HepG2 (cell line): ENCODE results near the gene EPB42. TPM values are rescaled to one million over a fixed set of nuclear protein-coding genes. Genes with fewer than 3 reads are reported as not detected.

Experiments used
- ATAC-seq: fragments of 200-7000 bp; cut with Tn5 transposase; 3 replicates; pipeline ENCODE4 v1.9.1; 2020; ENCODE audit warnings: mild to moderate bottlenecking, moderate library complexity
- BruUV-seq: library from RNA; stranded (reverse); fragments of 400-500 nt; replicated peaks from 2 replicates; lab custom pipeline; 2021; lab: Mats Ljungman, UMichigan
- CTCF ChIA-PET: fragments of 300-600 bp; formaldehyde crosslinking; extraction: SDS; loops from one replicate; lab custom pipeline; 2021; ENCODE audit warnings: low total read pairs, inconsistent platforms, low intra/inter-chr PET ratio; lab: Yijun Ruan, JAX
- POLR2A ChIA-PET: fragments of 350-600 bp; sonication (Branson Sonifier 250); formaldehyde crosslinking; loops from one replicate; lab custom pipeline; 2020; ENCODE audit warnings: antibody characterized with exemption, inconsistent platforms; lab: Yijun Ruan, JAX
- DNase-seq: peaks from one replicate; pipeline ENCODE4 v3.0.0-alpha.2; 2015; ENCODE audit warnings: low spot score
- FAIRE-seq: peaks from 3 replicates; lab custom pipeline; 2011; peaks lifted over from hg19 to GRCh38; lab: Jason Lieb, UNC
- H2AFZ ChIP-seq: one replicate; pipeline ENCODE4 v1.6.1; 2011; ENCODE audit warnings: low read length, inconsistent platforms
- H3K27ac ChIP-seq: fragments of 300-600 bp; 3 replicates; pipeline ENCODE4 v1.8.0; 2011; ENCODE audit warnings: mixed run types, mild to moderate bottlenecking, mixed read lengths, low read length, inconsistent platforms; ENCODE audit not compliant: insufficient read depth; ENCODE audit errors: extremely low read length
- H3K27me3 ChIP-seq, 2 experiments: fragments of 200-600 bp in 1 of 2; 2 replicates in 1 of 2; 3 replicates in 1 of 2; pipeline versions ENCODE4 v1.6.0 to v1.8.0; 2011; ENCODE audit warnings: low read length in 2 of 2, mild to moderate bottlenecking in 2 of 2, moderate library complexity in 2 of 2, inconsistent platforms in 1 of 2; ENCODE audit not compliant: insufficient read depth in 2 of 2, control insufficient read depth in 1 of 2
- H3K36me3 ChIP-seq, 2 experiments: fragments of 200-600 bp in 1 of 2; replicated peaks in 1 of 2; 2 replicates in 1 of 2; 3 replicates in 1 of 2; pipeline versions ENCODE4 v1.5.1 to v1.8.0; 2011; ENCODE audit warnings: low read length in 2 of 2, inconsistent platforms in 1 of 2; ENCODE audit not compliant: insufficient read depth in 2 of 2, control insufficient read depth in 1 of 2
- H3K4me1 ChIP-seq: 2 replicates; pipeline ENCODE4 v1.5.1; 2012; ENCODE audit warnings: low read length, inconsistent platforms; ENCODE audit not compliant: insufficient read depth
- H3K4me2 ChIP-seq: 2 replicates; pipeline ENCODE4 v1.6.0; 2011; ENCODE audit warnings: low read depth, low read length, inconsistent platforms
- H3K4me3 ChIP-seq, 3 experiments: fragments of 200-600 bp in 1 of 3; sonication (generic), shearing (Covaris generic) in 1 of 3; replicated peaks in 1 of 3; 2 replicates each; pipeline ENCODE4 v1.5.1; 2011 to 2016; ENCODE audit warnings: low read length in 3 of 3, inconsistent platforms in 2 of 3, low read depth in 2 of 3, mild to moderate bottlenecking in 2 of 3, control low read depth in 1 of 3, mixed read lengths in 1 of 3; ENCODE audit not compliant: insufficient read depth in 1 of 3
- H3K79me2 ChIP-seq: one replicate; pipeline ENCODE4 v1.6.1; 2011; ENCODE audit warnings: low read length, inconsistent platforms; ENCODE audit not compliant: insufficient read depth
- H3K9ac ChIP-seq: 2 replicates; pipeline ENCODE4 v1.6.0; 2011; ENCODE audit warnings: mild to moderate bottlenecking, low read depth, low read length, inconsistent platforms; ENCODE audit not compliant: insufficient read depth
- H3K9me3 ChIP-seq: 2 replicates; pipeline ENCODE4 v1.5.1; 2012; ENCODE audit warnings: mild to moderate bottlenecking, low read length
- H4K20me1 ChIP-seq: 2 replicates; pipeline ENCODE4 v1.6.0; 2011; ENCODE audit warnings: inconsistent platforms, mild to moderate bottlenecking, low read length, moderate library complexity; ENCODE audit not compliant: insufficient read depth
- CREM ChIP-seq, 2 experiments: sonication (generic) in 1 of 2; formaldehyde crosslinking in 1 of 2; IDR thresholded peaks; 2 replicates each; pipeline versions ENCODE4 v1.4.0 to v1.6.1; 2016 to 2020; ENCODE audit warnings: antibody characterized with exemption in 1 of 2, mild to moderate bottlenecking in 1 of 2, missing genetic modification reagents in 1 of 2
- GABPA ChIP-seq, 2 experiments: IDR thresholded peaks; 2 replicates each; pipeline ENCODE4 v1.6.1; 2011 to 2016; ENCODE audit warnings: low read depth in 2 of 2, low read length in 1 of 2, missing biosample characterization in 1 of 2, missing genetic modification characterization in 1 of 2
- HNRNPLL ChIP-seq: fragments of 200-400 bp; formaldehyde crosslinking; IDR thresholded peaks from 2 replicates; pipeline ENCODE4 v1.6.1; 2017; ENCODE audit warnings: mild to moderate bottlenecking, low read depth, low read length; ENCODE audit not compliant: poor library complexity, severe bottlenecking
- KLF6 ChIP-seq: IDR thresholded peaks from 2 replicates; pipeline ENCODE4 v1.8.0; 2016; ENCODE audit warnings: missing biosample characterization, missing genetic modification reagents
- ZBTB33 ChIP-seq: sonication (generic); formaldehyde crosslinking; IDR thresholded peaks from 2 replicates; pipeline ENCODE4 v1.4.0; 2020; ENCODE audit warnings: missing genetic modification reagents
- ZC3H13 ChIP-seq: sonication (generic); formaldehyde crosslinking; IDR thresholded peaks from 2 replicates; pipeline ENCODE4 v1.8.1; 2023; ENCODE audit warnings: mild to moderate bottlenecking, missing genetic modification reagents, moderate library complexity
- ZFX ChIP-seq: sonication (generic); formaldehyde crosslinking; IDR thresholded peaks from 2 replicates; pipeline ENCODE4 v1.4.0; 2020; ENCODE audit warnings: mild to moderate bottlenecking, low read depth, missing genetic modification reagents, moderate library complexity
- ZNF619 ChIP-seq: sonication (generic); formaldehyde crosslinking; IDR thresholded peaks from 2 replicates; pipeline ENCODE4 v1.4.0; 2020; ENCODE audit warnings: mild to moderate bottlenecking, missing genetic modification reagents
- ZNF850 ChIP-seq: sonication (generic); formaldehyde crosslinking; conservative IDR thresholded peaks from 2 replicates; pipeline ENCODE4 v1.9.0; 2021; ENCODE audit warnings: mild to moderate bottlenecking, missing genetic modification reagents
- ZNF878 ChIP-seq: sonication (generic); formaldehyde crosslinking; IDR thresholded peaks from 2 replicates; pipeline ENCODE4 v1.8.1; 2023; ENCODE audit warnings: mild to moderate bottlenecking, missing genetic modification reagents, moderate library complexity
- ZNF891 ChIP-seq: sonication (generic); formaldehyde crosslinking; IDR thresholded peaks from 2 replicates; pipeline ENCODE4 v1.5.0; 2020; ENCODE audit warnings: mild to moderate bottlenecking, missing genetic modification reagents
- WGBS: methylation state at CpG from one replicate; pipeline ENCODE4 v1.1.6; 2017; ENCODE audit warnings: low lambda C conversion rate; 5-methylcytosine and 5-hydroxymethylcytosine counted together
- in situ Hi-C: cut with HindIII; loops from 2 replicates; pipeline ENCODE4 v1.10.0; 2017; ENCODE audit warnings: low pct_unique_long_range_greater_than_20kb; ENCODE audit not compliant: extremely low pct_ligation_motif_present
- intact Hi-C: fragments of 100-400 bp; cut with micrococcal nuclease; formaldehyde crosslinking; loops from one replicate; pipeline ENCODE4 v1.10.0; 2022; ENCODE audit not compliant: unreplicated experiment
- polyA plus RNA-seq, 8 experiments: library from polyadenylated mRNA; depleted of rRNA in 3 of 8; stranded (reverse) in 7 of 8; unstranded in 1 of 8; fragments of >200 nt; fragmentation: Illumina TruSeq in 4 of 8; extraction: Trizol in 4 of 8; gene quantifications; 2 replicates each; pipeline versions ENCODE4 v1.2.1 to v1.2.3, GENCODE V29; 2011 to 2016; ENCODE audit warnings: low read depth in 4 of 8, missing spikeins in 1 of 8, mixed read lengths in 1 of 8; ENCODE audit not compliant: insufficient read depth in 1 of 8
- total RNA-seq, 5 experiments: library from RNA; depleted of rRNA; stranded (reverse); fragments of >200 nt; fragmentation: Illumina TruSeq; extraction: Trizol; gene quantifications; 2 replicates each; pipeline ENCODE4 v1.2.3, GENCODE V29; 2016; ENCODE audit warnings: low read depth in 1 of 5
- TF ChIP-seq, protein P1 (sequence below): sonication (generic); formaldehyde crosslinking; IDR thresholded peaks from 2 replicates; pipeline ENCODE4 v1.4.0; 2020; ENCODE audit warnings: mild to moderate bottlenecking, missing genetic modification reagents, borderline replicate concordance
- TF ChIP-seq, protein P2 (sequence below): sonication (generic); formaldehyde crosslinking; IDR thresholded peaks from 2 replicates; pipeline ENCODE4 v1.5.0; 2020; ENCODE audit warnings: mild to moderate bottlenecking, missing genetic modification reagents, moderate library complexity
- TF ChIP-seq, protein P3 (sequence below): sonication (generic); formaldehyde crosslinking; IDR thresholded peaks from 2 replicates; pipeline ENCODE4 v1.4.0; 2020; ENCODE audit warnings: missing genetic modification reagents, borderline replicate concordance

EPB42 gene
- total and polyA plus RNA-seq, 2 of the 13 experiments (the other 11 are each of a cell fraction or from before 2014, with no cell fraction given), result not detected

GRCh38 chr15:43215961-43216360, 4.9 kb downstream of the EPB42 start:
- 46% methylated on average over 7 of the region's 7 CpGs for WGBS
- no peak for FAIRE-seq
- intact Hi-C loops, result no loop called here
- Histone ChIP-seq H3K36me3 (no peaks in the 10 kb centered on the region), H3K4me1 (no peaks in the 10 kb centered on the region), H3K27me3 (peaks cover 1 to 23% of the 10 kb centered on the region in 2 experiments; a peak in 3 of 5 replicates), H3K4me3 (no peak overlapping the region), H4K20me1 (no peaks in the 10 kb centered on the region), H3K9me3 (no peaks in the 10 kb centered on the region), H3K79me2 (no peaks in the 10 kb centered on the region), H3K4me2 (no peak overlapping the region), H3K27ac (no peak overlapping the region), H3K9ac (no peak overlapping the region), H2AFZ (no peak overlapping the region)
- CTCF ChIA-PET, result no interaction called here
- POLR2A ChIA-PET, result no interaction called here
- DNase-seq, result no peak
- in situ Hi-C loops, result loop anchor here (25.0 kb wide), 1 partner anchor 504 kb away; no protein-coding TSS in a partner anchor
- ATAC-seq, result no peak
- no TSS peak for BruUV-seq
- no peak for TF ChIP-seq ZFX (CRISPR knock-in tag)
- TF ChIP-seq, protein P1, sequence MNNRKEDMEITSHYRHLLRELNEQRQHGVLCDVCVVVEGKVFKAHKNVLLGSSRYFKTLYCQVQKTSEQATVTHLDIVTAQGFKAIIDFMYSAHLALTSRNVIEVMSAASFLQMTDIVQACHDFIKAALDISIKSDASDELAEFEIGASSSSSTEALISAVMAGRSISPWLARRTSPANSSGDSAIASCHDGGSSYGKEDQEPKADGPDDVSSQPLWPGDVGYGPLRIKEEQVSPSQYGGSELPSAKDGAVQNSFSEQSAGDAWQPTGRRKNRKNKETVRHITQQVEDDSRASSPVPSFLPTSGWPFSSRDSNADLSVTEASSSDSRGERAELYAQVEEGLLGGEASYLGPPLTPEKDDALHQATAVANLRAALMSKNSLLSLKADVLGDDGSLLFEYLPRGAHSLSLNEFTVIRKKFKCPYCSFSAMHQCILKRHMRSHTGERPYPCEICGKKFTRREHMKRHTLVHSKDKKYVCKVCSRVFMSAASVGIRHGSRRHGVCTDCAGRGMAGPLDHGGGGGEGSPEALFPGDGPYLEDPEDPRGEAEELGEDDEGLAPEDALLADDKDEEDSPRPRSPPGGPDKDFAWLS, result no peak
- no peak for TF ChIP-seq ZNF850 (CRISPR knock-in tag)
- TF ChIP-seq ZNF878, result no peak
- TF ChIP-seq, protein P2, sequence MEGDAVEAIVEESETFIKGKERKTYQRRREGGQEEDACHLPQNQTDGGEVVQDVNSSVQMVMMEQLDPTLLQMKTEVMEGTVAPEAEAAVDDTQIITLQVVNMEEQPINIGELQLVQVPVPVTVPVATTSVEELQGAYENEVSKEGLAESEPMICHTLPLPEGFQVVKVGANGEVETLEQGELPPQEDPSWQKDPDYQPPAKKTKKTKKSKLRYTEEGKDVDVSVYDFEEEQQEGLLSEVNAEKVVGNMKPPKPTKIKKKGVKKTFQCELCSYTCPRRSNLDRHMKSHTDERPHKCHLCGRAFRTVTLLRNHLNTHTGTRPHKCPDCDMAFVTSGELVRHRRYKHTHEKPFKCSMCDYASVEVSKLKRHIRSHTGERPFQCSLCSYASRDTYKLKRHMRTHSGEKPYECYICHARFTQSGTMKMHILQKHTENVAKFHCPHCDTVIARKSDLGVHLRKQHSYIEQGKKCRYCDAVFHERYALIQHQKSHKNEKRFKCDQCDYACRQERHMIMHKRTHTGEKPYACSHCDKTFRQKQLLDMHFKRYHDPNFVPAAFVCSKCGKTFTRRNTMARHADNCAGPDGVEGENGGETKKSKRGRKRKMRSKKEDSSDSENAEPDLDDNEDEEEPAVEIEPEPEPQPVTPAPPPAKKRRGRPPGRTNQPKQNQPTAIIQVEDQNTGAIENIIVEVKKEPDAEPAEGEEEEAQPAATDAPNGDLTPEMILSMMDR, result no peak
- TF ChIP-seq HNRNPLL, result no peak
- no peak for TF ChIP-seq KLF6
- TF ChIP-seq CREM (IDR thresholded peaks at IDR 0.05), result no peak
- TF ChIP-seq CREM (CRISPR knock-in tag; IDR thresholded peaks at IDR 0.05), result no peak
- TF ChIP-seq, protein P3, sequence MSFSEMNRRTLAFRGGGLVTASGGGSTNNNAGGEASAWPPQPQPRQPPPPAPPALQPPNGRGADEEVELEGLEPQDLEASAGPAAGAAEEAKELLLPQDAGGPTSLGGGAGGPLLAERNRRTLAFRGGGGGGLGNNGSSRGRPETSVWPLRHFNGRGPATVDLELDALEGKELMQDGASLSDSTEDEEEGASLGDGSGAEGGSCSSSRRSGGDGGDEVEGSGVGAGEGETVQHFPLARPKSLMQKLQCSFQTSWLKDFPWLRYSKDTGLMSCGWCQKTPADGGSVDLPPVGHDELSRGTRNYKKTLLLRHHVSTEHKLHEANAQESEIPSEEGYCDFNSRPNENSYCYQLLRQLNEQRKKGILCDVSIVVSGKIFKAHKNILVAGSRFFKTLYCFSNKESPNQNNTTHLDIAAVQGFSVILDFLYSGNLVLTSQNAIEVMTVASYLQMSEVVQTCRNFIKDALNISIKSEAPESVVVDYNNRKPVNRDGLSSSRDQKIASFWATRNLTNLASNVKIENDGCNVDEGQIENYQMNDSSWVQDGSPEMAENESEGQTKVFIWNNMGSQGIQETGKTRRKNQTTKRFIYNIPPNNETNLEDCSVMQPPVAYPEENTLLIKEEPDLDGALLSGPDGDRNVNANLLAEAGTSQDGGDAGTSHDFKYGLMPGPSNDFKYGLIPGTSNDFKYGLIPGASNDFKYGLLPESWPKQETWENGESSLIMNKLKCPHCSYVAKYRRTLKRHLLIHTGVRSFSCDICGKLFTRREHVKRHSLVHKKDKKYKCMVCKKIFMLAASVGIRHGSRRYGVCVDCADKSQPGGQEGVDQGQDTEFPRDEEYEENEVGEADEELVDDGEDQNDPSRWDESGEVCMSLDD (CRISPR knock-in tag), result no peak
- no peak for TF ChIP-seq ZNF891 (CRISPR knock-in tag)
- TF ChIP-seq ZNF619 (CRISPR knock-in tag), result no peak
- TF ChIP-seq ZBTB33 (CRISPR knock-in tag), result no peak
- no peak for TF ChIP-seq ZC3H13 (CRISPR knock-in tag)
- no peak for TF ChIP-seq GABPA (IDR thresholded peaks at IDR 0.05; ENCODE audit: low read depth, low read length)
- no peak for TF ChIP-seq GABPA (CRISPR knock-in tag; IDR thresholded peaks at IDR 0.05; ENCODE audit: low read depth)
